Colon (tissue), 2 donors: ENCODE results near the gene IER5.

Experiments
- FAIRE-seq: peaks from 2 replicates; lab custom pipeline; 2012; peaks lifted over from hg19 to GRCh38; lab: Jason Lieb, UNC
- donor health status: control.
- donor health status: control.

Gene IER5

GRCh38 chr1:181135437-181135731 is 46.9 kb downstream of the IER5 start:
- FAIRE-seq = no peak

- no peak for FAIRE-seq
Measured at GRCh38 chr1:181135815-181136737, 47.6 kb downstream of the IER5 start.

- FAIRE-seq = no peak
Measured at GRCh38 chr1:181136738-181137122, 48.2 kb downstream of the IER5 start.

GRCh38 chr1:181137217-181137743 is 48.8 kb downstream of the IER5 start:
- no peak for FAIRE-seq

- FAIRE-seq = no peak
Measured at GRCh38 chr1:181139631-181140061, 51.1 kb downstream of the IER5 start.

GRCh38 chr1:181140398-181140797 is 51.9 kb downstream of the IER5 start:
- FAIRE-seq = no peak

GRCh38 chr1:181140891-181141290 is 52.4 kb downstream of the IER5 start:
- FAIRE-seq = no peak

GRCh38 chr1:181141431-181141910 is 53.0 kb downstream of the IER5 start:
- FAIRE-seq = no peak
